ENCODE data around the gene ATF5.

ATF5 gene

DNA sequence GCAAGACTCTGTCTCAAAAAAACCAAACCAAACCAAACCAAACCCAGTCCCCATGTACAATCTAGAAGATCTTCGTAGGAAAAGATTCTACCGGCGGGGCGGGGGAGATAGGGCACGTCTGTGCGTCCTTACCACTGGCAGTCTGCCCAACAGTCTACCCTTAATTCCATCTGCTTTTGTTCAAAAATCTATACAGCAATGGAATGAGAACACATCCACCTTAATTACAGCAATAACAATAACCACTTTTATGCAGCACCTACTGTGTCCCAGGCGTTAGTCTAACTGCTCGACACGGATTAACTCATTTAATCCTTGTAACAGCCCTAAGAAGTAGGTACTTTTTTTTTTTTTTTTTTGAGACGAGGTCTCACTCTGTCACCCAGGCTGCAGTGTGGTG, 2.5 kb upstream of the ATF5 start:
- no peak overlapping the region for H3K27ac ChIP-seq
- TF ChIP-seq ZFX (IDR thresholded peaks at IDR 0.05) (no peak), CTCF (conservative IDR thresholded peaks at IDR 0.05) (no peak)

DNA sequence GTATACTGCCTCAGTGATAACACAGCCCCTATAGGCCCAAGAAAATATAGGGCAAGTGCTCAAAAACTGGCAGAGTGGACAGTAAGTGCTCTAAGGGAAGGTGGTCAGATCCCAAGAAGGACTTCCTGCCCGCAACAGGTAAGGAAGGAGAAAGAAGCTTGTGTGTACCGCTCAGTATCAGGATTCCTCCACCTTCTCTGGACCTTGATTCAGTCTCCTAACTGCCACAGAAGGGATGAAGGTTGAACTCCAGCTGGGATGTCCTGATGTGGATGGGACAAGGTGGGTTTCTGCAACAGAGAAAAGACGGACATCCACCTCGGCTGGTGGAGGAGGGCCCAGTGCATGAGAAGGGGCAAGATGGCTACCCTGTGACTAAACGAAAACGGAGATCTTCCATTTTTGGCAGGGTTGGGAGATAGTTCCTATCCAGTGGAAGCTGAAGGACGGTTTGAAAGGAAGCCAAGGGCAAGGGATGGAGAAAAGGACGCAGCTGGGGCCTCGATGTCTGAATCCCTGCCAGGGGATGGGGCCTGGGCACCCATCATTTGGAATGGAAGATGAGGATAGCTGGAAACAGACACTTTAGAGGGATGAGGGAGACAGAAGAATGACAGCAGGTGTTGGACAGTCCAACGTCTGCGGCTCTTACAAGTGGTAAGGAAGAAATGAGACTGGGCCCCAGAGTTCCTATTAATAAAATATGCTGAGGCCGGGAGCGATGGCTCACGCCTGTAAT, 1.3 kb upstream of the ATF5 start:
- peak overlapping the region; percentile 100 for H3K27ac ChIP-seq

GRCh38 chr19:49929611-49930482, 842 bp downstream of the ATF5 start:
- no peak for TF ChIP-seq CTCF (conservative IDR thresholded peaks at IDR 0.05)
- no peak for TF ChIP-seq ZFX (IDR thresholded peaks at IDR 0.05)
- peak overlapping the region; percentile 100 for H3K27ac ChIP-seq

More for the DNA sequence above, 1.3 kb upstream of the ATF5 start:
- TF ChIP-seq CTCF (conservative IDR thresholded peaks at IDR 0.05): no peak
- TF ChIP-seq ZFX (IDR thresholded peaks at IDR 0.05): no peak

GRCh38 chr19:49930483-49931011, 1.5 kb downstream of the ATF5 start:
- TF ChIP-seq CTCF (conservative IDR thresholded peaks at IDR 0.05) (no peak), ZFX (IDR thresholded peaks at IDR 0.05) (no peak)
- peak overlapping the region; percentile 100; the same call in 1 of the 2 replicates for H3K27ac ChIP-seq

- TF ChIP-seq ZFX (IDR thresholded peaks at IDR 0.05) (no peak), CTCF (conservative IDR thresholded peaks at IDR 0.05) (no peak)
- no peak overlapping the region for H3K27ac ChIP-seq
These were observed 2.5 kb downstream of the ATF5 start for GRCh38 chr19:49931293-49932040.

DNA sequence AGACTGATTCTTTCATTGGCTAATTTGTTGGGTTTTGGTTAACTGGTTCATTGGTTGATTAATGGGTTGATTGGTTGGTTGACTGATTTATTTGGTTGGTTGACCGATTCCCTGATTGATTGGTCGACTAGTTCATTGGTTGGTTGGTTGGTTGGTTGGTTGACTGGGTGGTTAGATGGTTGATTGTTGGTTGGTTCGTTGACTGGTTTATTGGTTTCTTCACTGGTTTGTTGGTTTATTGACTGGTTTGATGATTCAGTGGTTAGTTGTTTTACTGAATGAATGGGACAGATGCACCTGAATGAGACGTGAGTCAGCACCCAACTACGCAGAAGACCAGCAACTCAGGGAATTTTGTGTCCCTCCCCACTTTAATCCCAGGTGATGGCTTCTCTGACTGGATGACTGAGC, 3.0 kb downstream of the ATF5 start:
- no peak for TF ChIP-seq CTCF (conservative IDR thresholded peaks at IDR 0.05)
- no peak for TF ChIP-seq ZFX (IDR thresholded peaks at IDR 0.05)
- no peak overlapping the region for H3K27ac ChIP-seq
